ENCODE data around the gene ADISSP. TPM values are rescaled to one million over a fixed set of nuclear protein-coding genes. Genes with fewer than 3 reads are reported as not detected.

The ADISSP gene
- total and polyA plus RNA-seq, 2 donors (not counting 1 experiment from before 2014, with no cell fraction given) = 17.0 to 23.5 TPM

GRCh38 chr20:3781153-3781910 is 13.8 kb upstream of the ADISSP start, which contains the start of gene SPEF1:
TSS of gene SPEF1 (minus strand) at chr20:3781448. CDS start at chr20:3781287, 161 bp downstream.
- TF ChIP-seq CTCF (conservative IDR thresholded peaks at IDR 0.05 in 1 of 2, IDR thresholded peaks at IDR 0.05 in 1 of 2; ENCODE audit: low read depth in 1 of 2, low read length in 2 of 2) (peak; percentile 36 to 50), EZH2 (IDR thresholded peaks at IDR 0.05; ENCODE audit: low read length, missing control alignments) (no peak)
- Histone ChIP-seq H3K4me3 (replicated peaks in 1 of 4; ENCODE audit: control extremely low read depth in 1 of 4, insufficient read depth in 1 of 4, low read depth in 3 of 4, low read length in 4 of 4) (peak within 1 kb of the TSS; percentile 35 to 51 (median 44)), H3K9me3 (ENCODE audit: control insufficient read depth, insufficient read depth, low read depth, low read length) (no peaks in the 10 kb centered on the region), H3K36me3 (ENCODE audit: control insufficient read depth, insufficient read depth, low read length) (peaks cover 5% of the 10 kb centered on the region), H3K9ac (ENCODE audit: insufficient read depth, low read length) (peak within 1 kb of the TSS; percentile 10), H3K79me2 (ENCODE audit: control insufficient read depth, insufficient read depth, low read length) (peaks cover 34% of the 10 kb centered on the region), H4K20me1 (ENCODE audit: control insufficient read depth, extremely low read depth, insufficient read depth, low read length) (peaks cover 2% of the 10 kb centered on the region), H3K4me2 (ENCODE audit: extremely low read depth, insufficient read depth, low read length) (peak within 1 kb of the TSS; percentile 99), H2AFZ (ENCODE audit: low read length) (peak within 1 kb of the TSS; percentile 52), H3K27me3 (ENCODE audit: control insufficient read depth, insufficient read depth, low read length) (no peaks in the 10 kb centered on the region), H3K27ac (ENCODE audit: insufficient read depth, low read length) (no peak within 1 kb of the TSS), H3K4me1 (ENCODE audit: control insufficient read depth, extremely low read depth, insufficient read depth, low read length) (peaks cover 23% of the 10 kb centered on the region)
- DNase-seq (ENCODE audit: low read depth in 2 of 2) = peak; percentile 87 to 92

DNA sequence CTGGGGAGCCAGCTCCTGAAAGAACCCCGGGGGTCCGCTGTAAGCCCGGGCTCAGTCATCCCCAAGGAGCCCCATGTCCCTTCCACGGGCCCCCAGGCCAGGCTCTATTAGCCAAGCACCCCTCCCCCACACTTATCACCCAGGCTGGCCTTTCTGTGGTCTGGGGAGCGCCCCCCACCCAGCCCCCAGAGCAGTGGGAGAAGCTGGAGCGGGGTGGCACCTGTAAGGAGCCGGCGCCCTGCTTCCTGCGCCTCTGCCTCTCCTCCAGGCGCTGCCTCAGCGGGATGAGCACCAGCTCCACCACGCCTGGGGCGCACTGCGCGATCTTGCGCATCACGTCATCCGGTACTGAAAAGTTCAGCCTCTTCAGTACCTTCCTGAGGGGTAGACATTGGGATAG is 11.4 kb upstream of the ADISSP start:
- Histone ChIP-seq H2AFZ (ENCODE audit: low read length) (no peak overlapping the region), H3K27ac (ENCODE audit: insufficient read depth, low read length) (no peak overlapping the region), H3K9ac (ENCODE audit: insufficient read depth, low read length) (no peak overlapping the region), H3K4me2 (ENCODE audit: extremely low read depth, insufficient read depth, low read length) (no peak overlapping the region), H3K27me3 (ENCODE audit: control insufficient read depth, insufficient read depth, low read length) (no peaks in the 10 kb centered on the region), H3K79me2 (ENCODE audit: control insufficient read depth, insufficient read depth, low read length) (peaks cover 11% of the 10 kb centered on the region), H3K36me3 (ENCODE audit: control insufficient read depth, insufficient read depth, low read length) (no peaks in the 10 kb centered on the region), H3K9me3 (ENCODE audit: control insufficient read depth, insufficient read depth, low read depth, low read length) (no peaks in the 10 kb centered on the region), H3K4me1 (ENCODE audit: control insufficient read depth, extremely low read depth, insufficient read depth, low read length) (peaks cover 14% of the 10 kb centered on the region), H3K4me3 (replicated peaks in 1 of 4; ENCODE audit: control extremely low read depth in 1 of 4, insufficient read depth in 1 of 4, low read depth in 3 of 4, low read length in 4 of 4) (no peak overlapping the region), H4K20me1 (ENCODE audit: control insufficient read depth, extremely low read depth, insufficient read depth, low read length) (no peaks in the 10 kb centered on the region)
- TF ChIP-seq EZH2 (IDR thresholded peaks at IDR 0.05; ENCODE audit: low read length, missing control alignments) (no peak), CTCF (conservative IDR thresholded peaks at IDR 0.05 in 1 of 2, IDR thresholded peaks at IDR 0.05 in 1 of 2; ENCODE audit: low read depth in 1 of 2, low read length in 2 of 2) (no peak)
- no peak for DNase-seq (ENCODE audit: low read depth in 2 of 2)

GRCh38 chr20:3777716-3778629 is 10.4 kb upstream of the ADISSP start:
- H3K36me3 ChIP-seq (ENCODE audit: control insufficient read depth, insufficient read depth, low read length) = no peaks in the 10 kb centered on the region
- H3K9ac ChIP-seq (ENCODE audit: insufficient read depth, low read length) = no peak overlapping the region
- peaks cover under 1% of the 10 kb centered on the region for H3K79me2 ChIP-seq (ENCODE audit: control insufficient read depth, insufficient read depth, low read length)
- no peaks in the 10 kb centered on the region for H4K20me1 ChIP-seq (ENCODE audit: control insufficient read depth, extremely low read depth, insufficient read depth, low read length)
- H3K27ac ChIP-seq (ENCODE audit: insufficient read depth, low read length) = no peak overlapping the region
- no peaks in the 10 kb centered on the region for H3K27me3 ChIP-seq (ENCODE audit: control insufficient read depth, insufficient read depth, low read length)
- peaks cover 6% of the 10 kb centered on the region for H3K4me1 ChIP-seq (ENCODE audit: control insufficient read depth, extremely low read depth, insufficient read depth, low read length)
- TF ChIP-seq EZH2 (IDR thresholded peaks at IDR 0.05; ENCODE audit: low read length, missing control alignments) = peak; percentile 33
- peak in 1 of 2 donors; percentile 3 for TF ChIP-seq CTCF (conservative IDR thresholded peaks at IDR 0.05 in 1 of 2, IDR thresholded peaks at IDR 0.05 in 1 of 2; ENCODE audit: low read depth in 1 of 2, low read length in 2 of 2)
- H2AFZ ChIP-seq (ENCODE audit: low read length) = peak overlapping the region; percentile 90
- DNase-seq (ENCODE audit: low read depth in 2 of 2) = peak in 1 of 2 donors; percentile 33
- H3K9me3 ChIP-seq (ENCODE audit: control insufficient read depth, insufficient read depth, low read depth, low read length) = no peaks in the 10 kb centered on the region
- peak overlapping the region; percentile 26 to 60 (median 45) for H3K4me3 ChIP-seq (replicated peaks in 1 of 4; ENCODE audit: control extremely low read depth in 1 of 4, insufficient read depth in 1 of 4, low read depth in 3 of 4, low read length in 4 of 4)
- peak overlapping the region; percentile 95 for H3K4me2 ChIP-seq (ENCODE audit: extremely low read depth, insufficient read depth, low read length)
